ENCODE measurements around the gene DIAPH3. TPM values are rescaled to one million over a fixed set of nuclear protein-coding genes. Genes with fewer than 3 reads are reported as not detected.

The DIAPH3 gene
- total RNA-seq, 4 donors from 2014 or later, result 0.31 to 2.0 (median 1.1) TPM

- ATAC-seq (ENCODE audit: low FRiP score) (no peak), DNase-seq (ENCODE audit: low spot score) (no peak)
- no peak for TF ChIP-seq CTCF (IDR thresholded peaks at IDR 0.05)
Observed at GRCh38 chr13:59975807-59976435, 187.8 kb downstream of the DIAPH3 start.

- ATAC-seq (ENCODE audit: low FRiP score), result no peak
- DNase-seq (ENCODE audit: low spot score), result no peak
- no peak for TF ChIP-seq CTCF (IDR thresholded peaks at IDR 0.05)
Observed at GRCh38 chr13:59970847-59971246, 192.9 kb downstream of the DIAPH3 start.

GRCh38 chr13:59963827-59964226 is 199.9 kb downstream of the DIAPH3 start:
- DNase-seq (ENCODE audit: low spot score), result no peak
- no peak for ATAC-seq (ENCODE audit: low FRiP score)
- no peak for TF ChIP-seq CTCF (IDR thresholded peaks at IDR 0.05)

- no peak for ATAC-seq (ENCODE audit: low FRiP score)
- TF ChIP-seq CTCF (IDR thresholded peaks at IDR 0.05), result no peak
- DNase-seq (ENCODE audit: low spot score), result no peak
Observed at GRCh38 chr13:59963383-59963782, 200.3 kb downstream of the DIAPH3 start.

- ATAC-seq (ENCODE audit: low FRiP score) (no peak), DNase-seq (ENCODE audit: low spot score) (no peak)
- no peak for TF ChIP-seq CTCF (IDR thresholded peaks at IDR 0.05)
Observed at GRCh38 chr13:59962343-59962742, 201.4 kb downstream of the DIAPH3 start.

GRCh38 chr13:59960683-59961082 is 203.0 kb downstream of the DIAPH3 start:
- no peak for TF ChIP-seq CTCF (IDR thresholded peaks at IDR 0.05)
- ATAC-seq (ENCODE audit: low FRiP score), result no peak
- DNase-seq (ENCODE audit: low spot score), result no peak

- TF ChIP-seq CTCF (IDR thresholded peaks at IDR 0.05), result no peak
- no peak for DNase-seq (ENCODE audit: low spot score)
- ATAC-seq (ENCODE audit: low FRiP score), result no peak
Observed at GRCh38 chr13:59957438-59957837, 206.3 kb downstream of the DIAPH3 start.

Data from omental fat pad (tissue), 4 donors.